HEK293T (cell line): ENCODE results near the gene CCR5AS.

ENCODE experiments used
- ARNT ChIP-seq: fragments of 450-650 bp; IDR thresholded peaks from 2 replicates; pipeline ENCODE4 v1.6.1; 2017; ENCODE audit warnings: mild to moderate bottlenecking
- BHLHE40 ChIP-seq: fragments of 450-650 bp; IDR thresholded peaks from 2 replicates; pipeline ENCODE4 v1.6.1; 2016; ENCODE audit warnings: mild to moderate bottlenecking, moderate library complexity, borderline replicate concordance
- CTBP1 ChIP-seq: fragments of 450-650 bp; IDR thresholded peaks from 2 replicates; pipeline ENCODE4 v1.6.1; 2016; ENCODE audit warnings: borderline replicate concordance
- ELF4 ChIP-seq: fragments of 450-650 bp; IDR thresholded peaks from 2 replicates; pipeline ENCODE4 v1.6.1; 2017; ENCODE audit warnings: antibody characterized with exemption
- FOXA1 ChIP-seq: fragments of 450-650 bp; IDR thresholded peaks from 2 replicates; pipeline ENCODE4 v1.6.1; 2016; ENCODE audit warnings: mild to moderate bottlenecking
- FOXK2 ChIP-seq: fragments of 450-650 bp; IDR thresholded peaks from 2 replicates; pipeline ENCODE4 v1.6.1; 2016; ENCODE audit warnings: mild to moderate bottlenecking
- FOXM1 ChIP-seq: fragments of 450-650 bp; IDR thresholded peaks from 2 replicates; pipeline ENCODE4 v1.6.1; 2017; ENCODE audit warnings: mild to moderate bottlenecking, borderline replicate concordance
- L3MBTL2 ChIP-seq: fragments of 450-650 bp; conservative IDR thresholded peaks from 2 replicates; pipeline ENCODE4 v1.6.1; 2016; ENCODE audit warnings: mild to moderate bottlenecking
- LEF1 ChIP-seq: fragments of 450-650 bp; IDR thresholded peaks from 2 replicates; pipeline ENCODE4 v1.6.1; 2017; ENCODE audit warnings: mild to moderate bottlenecking, borderline replicate concordance
- PKNOX1 ChIP-seq: fragments of 450-650 bp; IDR thresholded peaks from 2 replicates; pipeline ENCODE4 v1.6.1; 2016
- SP1 ChIP-seq: fragments of 450-650 bp; IDR thresholded peaks from 2 replicates; pipeline ENCODE4 v1.6.1; 2017
- SUZ12 ChIP-seq: fragments of 450-650 bp; IDR thresholded peaks from 2 replicates; pipeline ENCODE4 v1.6.1; 2016; ENCODE audit warnings: mild to moderate bottlenecking
- TARDBP ChIP-seq: fragments of 450-650 bp; IDR thresholded peaks from 2 replicates; pipeline ENCODE4 v1.6.1; 2016
- ZNF384 ChIP-seq: fragments of 450-650 bp; IDR thresholded peaks from 2 replicates; pipeline ENCODE4 v1.6.1; 2016

- TF ChIP-seq SP1 (no peak), FOXM1 (no peak), ELF4 (no peak), SUZ12 (no peak), ARNT (no peak), BHLHE40 (no peak), L3MBTL2 (no peak), PKNOX1 (no peak), FOXA1 (no peak), ZNF384 (no peak), FOXK2 (no peak), TARDBP (no peak), LEF1 (no peak), CTBP1 (no peak)
Measured at GRCh38 chr3:46416125-46416810, 9.4 kb upstream of the CCR5AS start.
